OCI-M2 (cell line): Measurements from ENCODE around the gene TEPSIN.

Source experiments
- DNase-seq: peaks from one replicate; lab custom pipeline; 2025; ENCODE audit not compliant: unreplicated experiment; lab: John Stamatoyannopoulos, UW

TEPSIN gene, protein sequence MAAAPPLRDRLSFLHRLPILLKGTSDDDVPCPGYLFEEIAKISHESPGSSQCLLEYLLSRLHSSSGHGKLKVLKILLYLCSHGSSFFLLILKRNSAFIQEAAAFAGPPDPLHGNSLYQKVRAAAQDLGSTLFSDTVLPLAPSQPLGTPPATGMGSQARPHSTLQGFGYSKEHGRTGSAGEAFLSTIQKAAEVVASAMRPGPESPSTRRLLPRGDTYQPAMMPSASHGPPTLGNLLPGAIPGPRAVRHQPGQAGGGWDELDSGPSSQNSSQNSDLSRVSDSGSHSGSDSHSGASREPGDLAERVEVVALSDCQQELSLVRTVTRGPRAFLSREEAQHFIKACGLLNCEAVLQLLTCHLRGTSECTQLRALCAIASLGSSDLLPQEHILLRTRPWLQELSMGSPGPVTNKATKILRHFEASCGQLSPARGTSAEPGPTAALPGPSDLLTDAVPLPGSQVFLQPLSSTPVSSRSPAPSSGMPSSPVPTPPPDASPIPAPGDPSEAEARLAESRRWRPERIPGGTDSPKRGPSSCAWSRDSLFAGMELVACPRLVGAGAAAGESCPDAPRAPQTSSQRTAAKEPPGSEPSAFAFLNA

DNA sequence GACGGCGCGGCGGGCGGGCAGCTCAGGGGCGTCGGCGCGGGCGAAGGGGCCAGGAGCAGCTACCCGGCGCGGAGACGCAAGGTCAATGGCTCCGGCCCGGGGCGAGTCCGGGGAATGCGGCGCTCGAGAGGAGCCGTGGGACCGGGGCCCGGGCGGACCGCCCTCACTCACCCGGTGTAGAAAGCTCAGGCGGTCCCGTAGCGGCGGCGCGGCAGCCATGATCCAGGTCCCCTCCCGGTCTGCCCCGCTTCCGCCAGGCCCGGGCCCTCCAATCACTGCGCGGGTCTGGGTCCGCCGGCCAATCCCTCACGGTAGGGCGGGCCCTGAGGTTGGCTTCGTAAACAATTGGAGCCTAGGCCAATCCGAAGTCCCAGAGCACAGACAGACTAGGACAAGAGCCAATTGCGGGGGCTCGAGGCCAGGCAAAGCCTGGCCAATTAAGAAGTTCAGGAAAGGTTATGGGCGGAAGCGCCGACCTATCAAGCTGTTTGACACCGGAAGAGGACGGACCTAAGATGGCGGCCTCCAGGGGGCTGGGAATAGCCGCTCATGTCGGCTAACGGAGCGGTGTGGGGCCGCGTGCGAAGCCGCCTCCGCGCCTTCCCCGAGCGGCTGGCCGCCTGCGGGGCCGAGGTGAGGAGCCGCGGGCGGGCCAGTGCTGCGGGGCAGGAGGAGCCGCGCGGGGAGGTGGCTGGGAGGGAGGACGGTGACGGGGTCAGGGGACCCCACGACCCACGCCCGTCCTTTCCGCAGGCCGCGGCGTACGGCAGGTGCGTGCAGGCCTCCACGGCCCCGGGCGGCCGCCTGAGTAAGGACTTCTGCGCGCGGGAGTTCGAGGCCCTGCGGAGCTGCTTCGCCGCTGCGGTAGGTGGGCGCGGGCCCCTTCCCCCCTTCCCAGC lies at the start of gene TEPSIN, which contains the start of gene NDUFAF8:
Gene TEPSIN (minus strand): TSS at position 241 of the 899 bp plus-strand sequence. CDS start 22 bp downstream, at position 219.
Gene NDUFAF8 (plus strand): TSS at position 504 of the 899 bp plus-strand sequence. CDS start 46 bp downstream, at position 550.
- peak; percentile 54 for DNase-seq

DNA sequence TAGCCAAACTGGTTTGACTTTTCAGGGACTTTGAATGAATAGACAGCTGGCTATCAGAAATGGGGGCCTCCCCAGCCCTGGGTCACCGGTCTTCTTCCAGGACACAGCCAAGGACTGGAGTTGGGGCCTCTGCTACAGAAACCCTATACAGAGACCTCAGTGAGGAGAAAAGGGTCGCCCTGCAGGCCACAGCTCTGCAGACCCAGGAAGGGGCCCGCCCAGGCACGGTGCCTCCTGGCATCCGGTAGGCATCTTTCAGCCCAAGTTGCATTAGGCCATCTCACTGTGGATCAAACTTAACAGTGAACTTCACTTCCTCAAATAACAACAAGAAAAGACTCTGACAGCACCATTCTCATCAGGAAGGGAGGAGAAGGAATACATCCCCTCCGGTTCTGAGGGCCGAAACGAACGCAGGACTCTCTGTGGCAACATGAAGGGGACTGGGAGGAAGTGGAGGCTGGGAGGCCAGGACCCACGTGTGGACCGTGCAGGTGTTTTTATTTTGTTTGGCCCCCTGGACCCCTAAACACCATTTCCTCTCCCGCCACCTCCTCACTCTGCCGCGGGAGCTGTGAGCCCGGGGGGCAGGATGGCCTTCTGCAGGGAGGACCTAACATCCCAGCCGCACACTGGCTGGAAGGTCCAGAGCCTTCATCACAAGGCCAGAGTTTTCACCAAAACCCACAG lies 49.0 kb upstream of the TEPSIN start:
- DNase-seq: no peak

DNA sequence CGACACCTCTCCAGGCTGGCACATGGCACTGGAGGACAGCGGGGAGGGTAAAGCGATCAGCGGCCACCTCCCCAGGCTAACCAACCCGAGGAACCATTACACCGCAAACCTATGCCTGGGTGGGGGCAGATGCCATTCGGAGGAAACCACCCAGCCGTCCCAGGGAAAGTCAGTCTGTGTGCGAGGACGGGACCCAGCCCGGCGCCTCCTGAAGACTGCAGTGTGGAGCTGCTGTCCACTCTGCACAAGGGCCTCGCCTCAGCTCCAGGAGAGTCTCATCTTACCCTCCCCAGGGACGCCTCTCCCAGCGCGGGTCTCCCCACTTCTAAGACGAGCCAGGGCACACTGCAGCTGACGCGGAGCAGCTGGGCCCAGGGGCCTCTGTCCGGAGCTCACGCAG lies 48.3 kb upstream of the TEPSIN start:
- DNase-seq: no peak

DNA sequence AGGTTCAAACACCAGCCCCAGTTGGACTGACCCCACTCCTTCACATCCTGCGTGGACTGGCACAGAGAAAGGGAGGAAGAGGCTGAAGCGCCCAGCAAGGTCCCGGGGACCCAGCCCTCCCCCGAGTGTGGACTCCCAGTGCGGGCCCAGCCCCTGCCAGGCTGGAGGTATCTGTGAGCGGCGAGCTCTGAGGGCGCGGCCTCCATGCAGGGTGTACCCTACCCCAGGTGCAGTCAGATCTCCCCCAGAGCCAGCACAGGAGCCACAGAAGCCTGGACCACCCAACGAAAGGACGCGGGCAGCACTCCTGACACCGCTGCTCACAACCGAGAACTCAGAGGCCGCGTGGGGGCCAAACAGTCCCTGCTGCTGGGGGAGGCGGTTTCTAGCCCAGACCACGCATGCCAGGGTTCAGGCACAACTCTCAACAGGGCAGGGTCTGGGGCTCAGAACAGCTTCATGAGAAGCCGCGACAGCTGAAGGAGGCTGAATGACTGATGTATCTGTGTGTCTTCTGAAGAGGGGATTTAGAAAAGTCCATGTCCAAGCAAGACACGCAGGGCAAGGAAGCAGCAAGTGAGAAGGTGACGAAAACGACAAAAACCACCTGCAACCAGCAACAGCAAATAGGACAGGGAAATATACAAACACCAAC lies 47.8 kb upstream of the TEPSIN start:
- no peak for DNase-seq

DNA sequence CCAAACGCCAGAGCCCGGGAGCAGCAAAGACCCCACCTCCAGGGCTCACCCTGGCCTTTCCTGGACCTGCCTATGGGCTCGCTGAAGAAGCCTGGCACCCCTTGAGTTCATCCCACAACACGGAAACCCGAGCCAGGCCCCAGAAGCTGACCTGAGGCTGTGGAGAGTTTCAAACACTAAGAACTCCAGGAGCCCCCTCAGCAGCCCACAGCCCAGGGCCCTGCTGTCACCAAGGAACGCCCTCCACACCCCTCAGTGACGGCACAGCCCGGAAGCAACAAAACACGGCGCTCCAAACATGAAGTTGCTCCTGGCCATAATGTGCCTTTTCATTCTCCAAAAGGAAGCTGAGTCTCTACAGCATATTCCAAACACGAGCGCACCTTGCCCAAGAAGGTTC lies 47.0 kb upstream of the TEPSIN start:
- no peak for DNase-seq

DNA sequence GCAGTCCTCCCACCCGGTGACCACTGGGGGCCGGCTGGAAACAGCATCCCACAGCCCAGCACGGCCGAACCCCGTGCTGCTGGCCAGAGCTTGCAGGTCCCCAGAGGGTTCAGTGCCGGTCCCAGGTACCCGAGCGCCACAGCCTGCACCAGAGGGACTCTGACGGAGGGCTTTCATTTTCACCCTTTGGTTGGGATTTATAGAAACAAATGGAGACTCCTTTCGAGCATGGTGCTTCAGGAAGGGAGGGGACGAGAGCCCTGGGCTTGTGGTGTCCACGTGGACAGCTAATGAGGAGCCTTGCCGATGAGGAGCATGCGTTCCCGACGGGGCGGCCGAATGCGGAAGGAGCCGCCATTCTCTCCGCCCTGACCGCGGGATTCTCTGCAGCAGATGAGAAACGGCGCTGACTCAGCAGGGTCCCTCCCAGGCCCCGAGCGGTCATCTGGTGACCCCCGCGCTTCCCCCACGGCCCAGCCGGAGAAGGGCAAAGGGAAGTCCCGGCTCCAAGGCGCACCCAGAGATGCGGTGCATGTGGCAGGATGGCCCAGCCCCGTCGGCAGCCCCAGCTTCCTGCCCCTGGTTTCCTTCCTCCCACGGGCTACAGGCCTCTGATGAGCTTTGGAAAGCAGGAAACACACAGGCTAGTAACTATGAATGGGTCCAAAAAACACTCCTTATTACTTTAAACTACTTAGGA lies 46.5 kb upstream of the TEPSIN start:
- no peak for DNase-seq

DNA sequence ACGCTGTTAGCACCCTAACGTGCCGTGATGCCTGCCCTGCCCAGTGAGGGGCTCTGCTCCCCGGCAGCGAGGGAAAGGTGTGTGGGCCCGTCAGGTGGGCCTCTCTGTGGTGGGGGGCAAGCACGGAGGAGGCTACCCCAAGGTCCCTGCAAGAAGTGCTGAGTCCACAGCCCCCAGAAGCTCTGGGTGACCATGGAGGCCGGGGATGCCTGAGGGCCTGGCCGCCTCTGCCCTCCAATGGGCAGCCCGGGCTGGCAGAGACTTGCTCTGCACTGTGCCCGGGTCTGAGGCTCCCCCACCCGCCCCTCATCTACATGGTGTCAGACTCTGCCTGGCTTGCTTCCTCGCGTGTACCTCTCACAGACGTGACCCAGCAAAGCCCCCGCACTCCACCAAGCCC lies 44.0 kb upstream of the TEPSIN start:
- no peak for DNase-seq

DNA sequence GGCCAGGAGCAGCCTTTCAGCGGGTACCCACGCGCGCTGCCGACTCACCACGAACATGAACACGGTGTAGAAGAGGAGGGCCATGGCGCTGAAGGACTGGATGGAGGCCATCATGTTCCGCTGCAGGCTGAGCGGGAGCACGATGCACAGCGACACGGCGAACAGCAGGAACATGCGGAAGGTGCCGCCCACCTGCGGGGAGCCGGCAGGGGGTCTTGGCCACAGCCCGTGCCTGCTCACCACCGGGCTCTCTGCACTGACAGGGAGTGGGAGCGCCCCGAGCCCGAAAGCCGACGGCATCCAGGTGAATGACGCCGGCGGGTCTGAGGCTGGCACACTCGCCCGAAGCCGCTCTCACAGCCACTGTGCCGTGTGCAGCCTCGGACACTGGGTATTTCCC lies 43.3 kb upstream of the TEPSIN start:
- no peak for DNase-seq

DNA sequence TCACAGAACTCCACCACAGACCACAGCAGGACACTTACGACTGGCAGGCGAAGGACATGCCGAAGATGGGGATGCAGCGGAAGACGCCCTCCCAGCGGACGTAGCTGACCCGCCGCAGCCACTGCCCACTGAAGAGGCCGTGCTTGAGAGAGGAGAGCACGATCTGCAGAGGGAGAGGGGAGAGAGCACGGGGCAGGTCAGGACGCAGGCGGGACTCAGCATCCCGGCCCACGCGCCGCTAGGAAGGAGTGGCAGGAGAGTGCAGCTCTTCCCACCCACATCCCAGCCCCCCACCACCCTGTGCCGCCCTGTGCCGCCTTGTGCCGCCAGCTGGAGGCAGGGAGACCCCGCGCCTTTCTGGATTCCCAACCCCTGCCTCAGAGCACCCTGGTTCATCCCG lies 41.7 kb upstream of the TEPSIN start:
- no peak for DNase-seq

DNA sequence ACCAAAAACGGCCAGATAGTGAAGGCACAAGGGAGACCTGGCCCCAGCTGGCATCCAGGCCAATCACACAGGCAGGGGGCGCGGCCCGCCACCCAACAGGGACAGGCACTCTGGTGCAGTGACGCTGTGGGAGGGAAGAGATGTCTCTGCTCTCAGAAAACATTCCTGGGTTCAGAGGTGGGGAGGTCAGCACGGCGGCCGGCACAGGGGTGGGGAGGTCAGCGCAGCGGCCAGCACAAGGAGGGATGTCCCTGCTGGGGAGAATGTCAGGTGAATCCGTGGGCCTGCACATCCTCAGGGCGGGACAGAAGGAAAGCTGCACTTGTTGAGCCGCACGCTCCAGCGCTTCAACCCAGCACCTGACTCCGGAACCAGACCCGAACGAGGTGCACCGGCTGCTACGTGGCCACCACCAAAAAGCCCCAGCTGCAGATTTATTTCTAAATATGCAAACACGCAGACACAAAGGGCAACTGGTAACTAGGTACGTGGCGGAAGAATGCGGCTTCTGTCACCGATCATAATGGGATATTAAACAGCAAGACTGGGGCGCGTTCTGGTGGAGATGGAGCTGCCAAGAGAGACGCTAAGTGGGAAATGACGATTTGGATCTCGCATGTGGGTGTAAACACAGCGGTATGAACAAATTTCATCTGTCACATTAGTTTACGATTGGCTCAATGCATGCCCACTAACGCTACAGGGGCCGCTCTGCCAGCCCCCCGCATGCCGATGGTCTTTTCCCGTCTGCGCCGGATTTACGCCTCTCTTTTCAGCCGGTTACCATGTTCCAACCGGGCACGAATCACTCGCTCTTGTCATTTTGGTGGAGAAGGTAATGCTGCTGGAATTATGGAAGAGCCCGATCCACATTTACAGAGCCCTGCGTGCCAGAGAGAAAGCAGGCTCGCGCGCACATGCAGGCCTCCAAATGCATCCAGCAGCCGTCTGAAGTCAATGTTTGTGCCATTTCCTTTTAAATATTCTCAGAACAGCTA lies 40.7 kb upstream of the TEPSIN start:
- no peak for DNase-seq

DNA sequence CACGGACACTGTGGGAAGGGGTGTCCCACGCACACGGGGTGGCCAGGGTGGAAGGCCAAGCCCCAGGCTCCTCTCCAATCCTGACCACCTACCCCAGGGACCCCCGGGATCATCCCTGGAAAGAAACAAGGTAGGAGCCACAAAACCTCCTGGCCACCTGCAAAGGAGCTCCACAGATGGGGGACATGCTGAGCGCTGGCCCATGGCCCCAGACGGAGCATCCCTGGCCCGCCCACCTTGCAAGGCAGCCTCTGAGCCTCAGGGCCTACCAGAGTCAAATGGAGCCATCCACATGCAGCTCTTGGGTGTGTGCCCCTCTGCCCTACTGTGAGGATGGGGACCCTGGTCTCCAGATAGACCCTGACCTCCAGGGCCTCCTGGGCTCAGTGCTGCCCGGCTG lies 40.0 kb upstream of the TEPSIN start:
- DNase-seq: no peak

DNA sequence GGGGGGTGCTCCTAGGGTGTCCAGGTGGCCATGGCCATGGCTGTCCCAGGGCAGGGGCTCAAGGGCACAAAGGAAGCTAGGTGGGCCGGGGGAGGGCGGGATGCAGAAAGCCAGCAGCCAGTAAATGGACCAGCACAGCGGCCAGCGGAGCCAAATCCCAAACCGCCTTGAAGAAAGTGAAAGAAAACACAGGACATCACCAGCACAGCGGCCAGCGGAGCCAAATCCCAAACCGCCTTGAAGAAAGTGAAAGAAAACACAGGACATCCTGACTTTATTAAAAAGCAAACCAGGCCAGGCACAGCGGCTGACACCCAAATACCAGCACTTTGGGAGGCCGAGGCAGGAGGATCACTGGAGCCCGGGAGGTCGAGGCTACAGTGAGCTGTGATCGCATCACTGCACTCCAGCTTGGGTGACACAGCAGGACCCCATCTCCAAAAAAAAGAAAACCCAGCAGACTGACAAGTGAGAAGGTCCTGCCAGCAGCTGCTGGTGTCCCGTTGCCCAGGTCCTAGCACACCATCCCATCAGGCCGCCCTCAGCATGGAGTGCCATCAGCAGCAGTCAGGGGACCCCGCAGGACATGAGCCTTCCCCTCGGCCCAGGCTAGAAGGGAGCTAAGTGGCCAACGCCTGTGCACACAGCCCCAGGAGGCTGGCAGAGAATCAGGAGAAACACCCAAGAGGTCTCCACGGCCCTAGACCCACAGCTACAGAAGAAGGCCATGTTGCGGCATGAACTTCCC lies 39.3 kb upstream of the TEPSIN start:
- no peak for DNase-seq

DNA sequence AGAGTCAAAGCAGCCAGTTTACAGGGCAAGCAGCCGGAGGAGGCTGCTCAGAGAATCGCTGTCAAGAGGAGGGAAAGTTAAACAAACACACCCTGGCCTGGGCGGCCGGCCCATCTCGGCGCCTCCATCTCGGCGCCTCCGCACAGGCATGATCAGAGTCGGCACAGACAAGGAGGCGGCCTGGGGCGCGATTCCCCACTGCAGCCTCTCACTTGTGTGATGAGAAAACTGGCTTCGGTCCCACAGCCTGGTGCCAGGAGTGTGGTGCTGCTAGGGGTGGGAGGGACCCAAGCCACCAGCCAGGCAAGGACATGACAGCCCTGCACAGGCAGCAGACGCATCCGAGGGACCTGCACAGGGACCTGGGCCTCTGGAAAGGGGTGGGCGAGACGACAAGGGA lies 38.6 kb upstream of the TEPSIN start:
- DNase-seq: no peak

DNA sequence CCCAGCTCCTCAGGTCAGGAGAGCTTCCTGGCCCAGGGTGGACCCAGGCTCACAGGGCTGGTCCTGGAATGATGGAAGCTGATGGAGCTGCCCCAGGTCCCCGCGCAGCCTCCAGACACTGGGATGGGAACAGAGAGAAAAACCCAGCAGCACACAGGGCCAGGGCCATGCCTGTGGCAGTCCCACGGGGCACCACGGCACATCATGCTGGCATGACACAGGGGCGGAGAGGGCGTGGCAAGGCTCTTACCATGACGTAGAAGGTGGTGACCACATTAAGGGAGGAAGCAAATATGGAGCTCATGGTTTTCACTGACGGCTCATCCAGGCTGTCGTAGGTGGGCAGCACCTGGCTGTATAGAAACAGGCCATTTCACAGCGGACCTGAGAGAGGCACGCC lies 37.9 kb upstream of the TEPSIN start:
- no peak for DNase-seq

DNA sequence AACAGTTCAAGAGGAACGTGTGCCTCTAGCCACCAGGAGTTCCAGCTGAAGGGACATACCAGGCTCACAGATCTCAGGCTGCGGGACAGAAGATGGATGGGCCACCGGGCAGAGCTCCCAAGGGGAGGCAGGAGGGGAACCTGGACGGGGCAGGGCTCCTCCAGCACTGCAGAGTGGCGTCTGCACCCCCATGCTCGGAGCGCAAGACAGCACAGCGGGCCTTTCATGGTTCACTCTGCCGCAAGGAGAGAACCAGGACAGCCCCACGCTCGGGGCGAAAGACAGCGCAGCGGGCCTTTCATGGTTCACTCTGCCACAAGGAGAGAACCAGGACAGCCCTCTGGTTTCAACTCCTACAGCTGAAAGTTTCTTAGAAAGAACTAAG lies 35.6 kb upstream of the TEPSIN start:
- DNase-seq: no peak

DNA sequence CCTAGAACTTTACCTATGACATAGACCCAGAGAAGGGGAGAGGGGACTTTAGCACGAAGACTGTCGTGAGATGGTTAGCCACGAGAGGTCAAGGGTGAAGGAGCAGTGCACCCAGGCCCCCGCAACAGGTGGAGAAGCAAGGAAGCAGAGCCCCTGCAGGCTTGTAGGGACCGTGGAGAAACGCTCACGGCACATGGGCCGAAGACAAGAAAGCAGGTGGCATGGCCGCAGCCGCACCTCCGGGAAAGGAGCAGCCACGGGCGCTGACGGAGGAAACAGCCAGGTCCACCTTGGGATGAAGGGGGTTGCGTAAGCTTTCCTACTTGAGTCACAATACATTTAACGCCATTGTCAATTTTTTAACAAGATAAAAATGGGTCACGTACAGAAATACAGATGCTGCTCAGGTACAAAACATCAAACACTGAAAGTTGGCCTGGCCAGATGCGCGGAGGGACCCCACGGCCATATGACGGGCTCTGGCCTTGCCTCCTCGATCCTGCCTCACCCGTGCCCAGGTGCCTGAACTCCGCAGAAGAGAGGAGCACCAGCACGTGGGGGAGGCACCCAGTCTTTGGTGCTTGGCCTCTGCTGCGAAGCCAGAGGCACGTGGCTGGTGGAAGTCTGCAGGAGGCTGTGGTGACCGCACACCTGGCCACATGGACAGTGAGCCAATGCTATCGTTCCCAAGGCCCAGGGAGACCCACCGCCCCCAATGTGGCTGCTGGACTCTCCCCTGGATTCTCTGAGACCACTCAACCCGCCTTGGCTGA lies 35.0 kb upstream of the TEPSIN start:
- no peak for DNase-seq

DNA sequence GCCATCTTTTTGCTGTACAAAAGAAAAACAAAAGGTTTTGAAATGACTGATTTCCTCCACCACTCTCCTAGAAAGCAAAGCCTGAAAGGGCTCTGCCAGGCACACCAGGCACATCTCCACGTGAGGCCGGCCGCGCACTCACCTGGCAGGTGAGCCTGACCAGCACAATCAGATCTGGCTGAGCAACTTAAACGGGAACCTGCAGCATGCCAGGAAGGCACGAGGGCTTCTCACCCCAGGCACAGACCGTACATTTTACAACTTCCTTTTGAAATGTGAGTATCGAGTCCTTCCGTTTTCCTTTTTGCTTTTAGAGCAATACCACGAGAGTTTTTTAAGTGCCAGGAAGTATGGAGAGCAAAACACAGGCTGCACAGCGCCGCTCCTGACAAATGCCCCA lies 33.8 kb upstream of the TEPSIN start:
- no peak for DNase-seq
